CD14-positive monocyte (primary cell): Measurements from ENCODE around the gene HDC. TPM values are rescaled to one million over a fixed set of nuclear protein-coding genes. Genes with fewer than 3 reads are reported as not detected.

Experiments
- DNase-seq, 3 donors: peaks; one replicate each; pipeline ENCODE4 v3.0.0-alpha.2; 2011 to 2022
- H2AFZ ChIP-seq: 2 replicates; pipeline ENCODE4 v1.6.0; 2012; ENCODE audit warnings: mild to moderate bottlenecking, low read depth, low read length, inconsistent platforms; ENCODE audit not compliant: insufficient read depth, poor library complexity, severe bottlenecking
- H3K27ac ChIP-seq, 2 donors: 1 replicate in 1 of 2; 2 replicates in 1 of 2; pipeline ENCODE4 v1.5.1; 2012 to 2013; ENCODE audit warnings: low read length in 2 of 2, control low read depth in 1 of 2, inconsistent platforms in 1 of 2, low read depth in 1 of 2, mild to moderate bottlenecking in 1 of 2
- H3K27me3 ChIP-seq, 2 donors: one replicate each; pipeline versions ENCODE4 v1.6.0 to v1.6.1; 2011 to 2013; ENCODE audit warnings: low read length in 2 of 2; ENCODE audit not compliant: control insufficient read depth in 2 of 2, insufficient read depth in 2 of 2
- H3K36me3 ChIP-seq, 2 donors: replicated peaks in 1 of 2; 1 replicate in 1 of 2; 2 replicates in 1 of 2; pipeline versions ENCODE4 v1.5.1 to v1.6.1; 2012 to 2013; ENCODE audit warnings: low read length in 2 of 2, control low read depth in 1 of 2, inconsistent platforms in 1 of 2, mild to moderate bottlenecking in 1 of 2; ENCODE audit not compliant: insufficient read depth in 2 of 2, control insufficient read depth in 1 of 2
- H3K4me1 ChIP-seq, 2 donors: 1 replicate in 1 of 2; 2 replicates in 1 of 2; pipeline versions ENCODE4 v1.5.1 to v1.6.1; 2012 to 2013; ENCODE audit warnings: low read length in 2 of 2, control low read depth in 1 of 2, inconsistent platforms in 1 of 2, mild to moderate bottlenecking in 1 of 2, moderate library complexity in 1 of 2; ENCODE audit not compliant: insufficient read depth in 2 of 2, control insufficient read depth in 1 of 2
- H3K4me2 ChIP-seq: replicated peaks from 2 replicates; pipeline ENCODE3; 2012; ENCODE audit warnings: low read length, moderate library complexity, mild to moderate bottlenecking; ENCODE audit not compliant: poor library complexity, severe bottlenecking; ENCODE audit errors: extremely low read depth
- H3K4me3 ChIP-seq, 3 experiments: fragments of 200-600 bp in 1 of 3; sonication (generic) in 1 of 3; replicated peaks in 1 of 3; 1 replicate in 2 of 3; 2 replicates in 1 of 3; pipeline ENCODE4 v1.5.1; 2011 to 2013; ENCODE audit warnings: low read length in 3 of 3, mild to moderate bottlenecking in 3 of 3, control low read depth in 2 of 3, low read depth in 2 of 3, inconsistent platforms in 1 of 3, moderate library complexity in 1 of 3
- H3K79me2 ChIP-seq: 2 replicates; pipeline ENCODE4 v1.6.0; 2012; ENCODE audit warnings: mild to moderate bottlenecking, control low read depth, inconsistent platforms, low read length, moderate library complexity; ENCODE audit not compliant: insufficient read depth
- H3K9ac ChIP-seq: 2 replicates; pipeline ENCODE4 v1.6.0; 2017; ENCODE audit warnings: low read length, mild to moderate bottlenecking; ENCODE audit not compliant: insufficient read depth, poor library complexity, severe bottlenecking
- H3K9me3 ChIP-seq, 2 donors: replicated peaks in 1 of 2; 1 replicate in 1 of 2; 2 replicates in 1 of 2; pipeline versions ENCODE4 v1.5.1 to v1.6.1; 2012 to 2013; ENCODE audit warnings: low read length in 2 of 2, control low read depth in 1 of 2; ENCODE audit not compliant: control insufficient read depth in 1 of 2, insufficient read depth in 1 of 2
- H4K20me1 ChIP-seq: 2 replicates; pipeline ENCODE4 v1.6.0; 2012; ENCODE audit warnings: mild to moderate bottlenecking, low read length, control low read depth, moderate library complexity; ENCODE audit not compliant: insufficient read depth
- H3K27ac Mint-ChIP-seq, 7 donors: one replicate each; pipeline ENCODE4 v1.8.0; 2020; ENCODE audit warnings: mild to moderate bottlenecking in 7 of 7, mixed read lengths in 7 of 7, moderate library complexity in 6 of 7, inconsistent platforms in 2 of 7
- H3K27me3 Mint-ChIP-seq, 3 donors: one replicate each; pipeline ENCODE4 v1.8.0; 2021 to 2022; ENCODE audit warnings: low read depth in 3 of 3, mild to moderate bottlenecking in 3 of 3, mixed read lengths in 3 of 3, moderate library complexity in 3 of 3, inconsistent platforms in 1 of 3
- H3K36me3 Mint-ChIP-seq, 2 donors: one replicate each; pipeline ENCODE4 v1.8.0; 2020; ENCODE audit warnings: mixed read lengths in 2 of 2, inconsistent platforms in 1 of 2, mild to moderate bottlenecking in 1 of 2
- H3K4me1 Mint-ChIP-seq: one replicate; pipeline ENCODE4 v1.8.0; 2020; ENCODE audit warnings: mild to moderate bottlenecking, mixed read lengths
- H3K4me3 Mint-ChIP-seq, 2 donors: one replicate each; pipeline ENCODE4 v1.8.0; 2020; ENCODE audit warnings: mild to moderate bottlenecking in 2 of 2, mixed read lengths in 2 of 2, moderate library complexity in 1 of 2
- H3K9me3 Mint-ChIP-seq, 7 donors: one replicate each; pipeline ENCODE4 v1.8.0; 2020 to 2022; ENCODE audit warnings: mixed read lengths in 7 of 7, mild to moderate bottlenecking in 6 of 7, moderate library complexity in 6 of 7, inconsistent platforms in 2 of 7
- WGBS: methylation state at CpG from one replicate; pipeline ENCODE4 v1.1.5; 2013; ENCODE audit warnings: missing lambda C conversion rate; ENCODE audit not compliant: insufficient coverage; 5-methylcytosine and 5-hydroxymethylcytosine counted together
- intact Hi-C, 2 donors: fragments of 100-400 bp; cut with micrococcal nuclease; formaldehyde crosslinking; loops; one replicate each; pipeline versions ENCODE4 v1.15.0 to v1.15.1; 2023
- polyA plus RNA-seq, 3 donors: library from polyadenylated mRNA; depleted of rRNA in 1 of 3; unstranded in 2 of 3; stranded (reverse) in 1 of 3; fragments of 300-500 nt in 2 of 3; fragments of >200 nt in 1 of 3; fragmentation: Illumina TruSeq in 2 of 3; gene quantifications; 1 replicate in 2 of 3; 2 replicates in 1 of 3; pipeline ENCODE4 v1.2.3, GENCODE V29; 2012 to 2021
- TF ChIP-seq, protein P1 (sequence below): fragments of 200-600 bp; IDR thresholded peaks from one replicate; pipeline ENCODE4 v1.8.0; 2022; ENCODE audit warnings: antibody characterized with exemption, mild to moderate bottlenecking

The HDC gene
- polyA plus RNA-seq, 3 donors, result 0.11 TPM; not detected in 2

DNA sequence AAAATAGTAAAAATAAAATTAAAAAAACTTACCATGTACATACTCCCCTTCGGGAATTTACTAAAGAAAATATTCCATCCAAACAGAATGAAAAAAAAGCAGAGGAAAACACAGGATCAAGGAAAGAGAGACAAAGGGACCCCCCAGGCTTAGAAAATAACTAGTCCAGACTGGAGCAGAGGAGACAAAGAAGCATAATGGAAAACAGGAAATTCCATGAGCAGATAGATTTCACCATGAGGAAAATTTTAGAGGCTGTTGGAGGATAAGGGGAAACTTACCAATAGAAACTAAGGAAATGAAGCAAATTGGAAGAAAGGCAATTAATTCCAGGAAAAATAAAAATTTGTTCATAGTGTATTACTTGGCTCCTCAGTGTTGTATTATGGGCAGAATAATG is 46.8 kb downstream of the HDC start:
- H3K27ac Mint-ChIP-seq, result no peak overlapping the region
- no CpG with 5 or more reads among the region's 1 CpG for WGBS

DNA sequence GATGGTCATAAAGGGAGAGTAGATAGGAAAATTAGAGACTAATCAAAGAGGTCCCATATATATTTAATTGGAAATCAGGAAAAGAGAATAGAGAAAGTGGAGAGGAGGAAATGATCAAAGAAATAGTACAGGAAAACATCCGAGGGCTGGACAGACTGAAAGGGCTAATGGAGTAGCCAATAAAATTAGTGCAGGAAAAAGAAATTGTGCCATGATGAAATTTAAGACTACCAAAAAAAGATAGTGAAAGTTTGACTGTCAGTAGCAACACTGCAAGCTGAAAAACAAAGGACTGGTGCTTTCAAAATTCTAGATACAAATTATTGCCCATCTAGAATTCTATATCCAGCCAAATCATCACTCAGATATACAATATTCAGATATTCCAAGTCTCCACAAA is 47.2 kb downstream of the HDC start:
- H3K4me1 ChIP-seq, result no peaks in the 10 kb centered on the region
- TF ChIP-seq, protein P1, sequence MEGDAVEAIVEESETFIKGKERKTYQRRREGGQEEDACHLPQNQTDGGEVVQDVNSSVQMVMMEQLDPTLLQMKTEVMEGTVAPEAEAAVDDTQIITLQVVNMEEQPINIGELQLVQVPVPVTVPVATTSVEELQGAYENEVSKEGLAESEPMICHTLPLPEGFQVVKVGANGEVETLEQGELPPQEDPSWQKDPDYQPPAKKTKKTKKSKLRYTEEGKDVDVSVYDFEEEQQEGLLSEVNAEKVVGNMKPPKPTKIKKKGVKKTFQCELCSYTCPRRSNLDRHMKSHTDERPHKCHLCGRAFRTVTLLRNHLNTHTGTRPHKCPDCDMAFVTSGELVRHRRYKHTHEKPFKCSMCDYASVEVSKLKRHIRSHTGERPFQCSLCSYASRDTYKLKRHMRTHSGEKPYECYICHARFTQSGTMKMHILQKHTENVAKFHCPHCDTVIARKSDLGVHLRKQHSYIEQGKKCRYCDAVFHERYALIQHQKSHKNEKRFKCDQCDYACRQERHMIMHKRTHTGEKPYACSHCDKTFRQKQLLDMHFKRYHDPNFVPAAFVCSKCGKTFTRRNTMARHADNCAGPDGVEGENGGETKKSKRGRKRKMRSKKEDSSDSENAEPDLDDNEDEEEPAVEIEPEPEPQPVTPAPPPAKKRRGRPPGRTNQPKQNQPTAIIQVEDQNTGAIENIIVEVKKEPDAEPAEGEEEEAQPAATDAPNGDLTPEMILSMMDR, result no peak

More for the DNA sequence above, 46.8 kb downstream of the HDC start:
- no peak for DNase-seq
- H3K9me3 ChIP-seq, result no peaks in the 10 kb centered on the region
- H2AFZ ChIP-seq, result no peak overlapping the region
- Mint-ChIP-seq H3K36me3 (peaks cover 3% of the 10 kb centered on the region in 2 donors), H3K4me3 (no peak overlapping the region), H3K27me3 (peaks cover 0 to 2% (median 1%) of the 10 kb centered on the region in 3 donors), H3K9me3 (peaks cover 0 to 7% (median 1%) of the 10 kb centered on the region in 7 donors), H3K4me1 (peaks cover 3% of the 10 kb centered on the region)
- no peak overlapping the region for H3K4me3 ChIP-seq
- H3K27me3 ChIP-seq, result no peaks in the 10 kb centered on the region
- no peaks in the 10 kb centered on the region for H3K79me2 ChIP-seq
- no peaks in the 10 kb centered on the region for H3K36me3 ChIP-seq
- H3K4me2 ChIP-seq, result no peak overlapping the region
- H3K27ac ChIP-seq, result no peak overlapping the region
- intact Hi-C loops, result no loop called here
- no peak overlapping the region for H3K9ac ChIP-seq
- TF ChIP-seq, protein P1, result no peak
- no peaks in the 10 kb centered on the region for H4K20me1 ChIP-seq
- no peaks in the 10 kb centered on the region for H3K4me1 ChIP-seq

More for the DNA sequence above, 47.2 kb downstream of the HDC start:
- Histone ChIP-seq H3K4me3 (no peak overlapping the region), H3K36me3 (no peaks in the 10 kb centered on the region), H3K4me2 (no peak overlapping the region), H2AFZ (no peak overlapping the region), H3K9ac (no peak overlapping the region), H3K79me2 (no peaks in the 10 kb centered on the region), H3K27me3 (no peaks in the 10 kb centered on the region), H3K27ac (no peak overlapping the region), H3K9me3 (no peaks in the 10 kb centered on the region), H4K20me1 (no peaks in the 10 kb centered on the region)
- intact Hi-C loops, result no loop called here
- H3K4me3 Mint-ChIP-seq, result no peak overlapping the region
- H3K9me3 Mint-ChIP-seq, result peaks cover 0 to 9% (median 1%) of the 10 kb centered on the region in 7 donors
- H3K27me3 Mint-ChIP-seq, result peaks cover 0 to 2% (median 1%) of the 10 kb centered on the region in 3 donors
- H3K36me3 Mint-ChIP-seq, result no peaks in the 10 kb centered on the region
- no peak overlapping the region for H3K27ac Mint-ChIP-seq
- DNase-seq, result no peak
- H3K4me1 Mint-ChIP-seq, result peaks cover 3% of the 10 kb centered on the region
- WGBS, result 67% methylated on average over 1 of the region's 1 CpG
